ENCODE results near the gene CDH12.
"Not testable (repeated sequence)": the region's sequence is repeated elsewhere in the genome, so short reads cannot be mapped to it uniquely, and the experiment has no call there.

Gene CDH12

DNA sequence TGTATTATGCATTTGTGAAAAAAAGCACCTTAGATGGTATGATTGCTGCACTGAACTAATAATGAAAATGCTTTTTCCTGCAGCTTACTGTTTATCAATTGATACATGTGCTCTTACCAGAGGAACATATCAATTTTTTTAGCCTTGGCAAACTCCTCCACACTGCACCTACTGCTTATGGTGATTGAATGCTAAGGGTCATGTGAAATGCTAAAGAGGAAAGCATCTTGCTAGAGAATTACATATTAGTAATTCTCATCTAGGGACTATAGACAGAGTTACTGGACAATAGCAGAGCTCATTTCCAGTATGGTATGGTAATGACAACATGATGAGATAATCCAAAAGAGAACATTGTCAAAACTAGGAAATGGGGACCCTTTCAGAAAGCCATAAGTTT, 817.1 kb downstream of the CDH12 start:
- no peaks in the 10 kb centered on the region for H3K4me1 ChIP-seq (ENCODE audit: control insufficient read depth, insufficient read depth, low read length)
- H3K27ac ChIP-seq (ENCODE audit: insufficient read depth, low read depth, low read length, poor library complexity, severe bottlenecking) = no peak overlapping the region
- no peaks in the 10 kb centered on the region for H3K9me3 ChIP-seq (ENCODE audit: control insufficient read depth, low read length)
- H3K36me3 ChIP-seq (ENCODE audit: control insufficient read depth, insufficient read depth, low read length) = no peaks in the 10 kb centered on the region
- no peak overlapping the region for H3K4me3 ChIP-seq (ENCODE audit: insufficient read depth, low read depth, low read length)
- H3K27me3 ChIP-seq (ENCODE audit: control insufficient read depth, insufficient read depth, low read length, poor library complexity, severe bottlenecking) = no peaks in the 10 kb centered on the region

DNA sequence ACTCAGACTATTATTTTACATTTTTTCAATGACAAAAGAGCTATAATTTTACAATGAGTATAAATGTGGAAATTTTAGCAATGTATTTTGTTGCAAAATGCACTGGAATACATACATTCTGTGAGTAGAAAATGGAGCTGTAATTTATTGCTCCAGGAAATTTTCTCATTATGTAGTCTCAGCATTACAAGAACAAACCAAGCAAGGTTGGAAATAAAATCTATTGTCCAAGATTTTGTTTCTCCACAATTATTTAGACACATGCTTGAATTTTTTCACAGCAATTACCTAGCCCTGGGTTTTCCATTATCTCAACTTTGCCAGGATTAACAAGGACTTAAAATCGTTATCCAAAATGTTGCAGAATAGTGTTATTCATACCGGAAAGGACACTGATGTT, 820.1 kb downstream of the CDH12 start:
- no peaks in the 10 kb centered on the region for H3K4me1 ChIP-seq (ENCODE audit: control insufficient read depth, insufficient read depth, low read length)
- no peaks in the 10 kb centered on the region for H3K9me3 ChIP-seq (ENCODE audit: control insufficient read depth, low read length)
- H3K27ac ChIP-seq (ENCODE audit: insufficient read depth, low read depth, low read length, poor library complexity, severe bottlenecking) = no peak overlapping the region
- H3K4me3 ChIP-seq (ENCODE audit: insufficient read depth, low read depth, low read length) = no peak overlapping the region
- 83 to 89% methylated on average over 1 of the region's 2 CpGs for WGBS, 2 experiments
- no peaks in the 10 kb centered on the region for H3K27me3 ChIP-seq (ENCODE audit: control insufficient read depth, insufficient read depth, low read length, poor library complexity, severe bottlenecking)
- no peaks in the 10 kb centered on the region for H3K36me3 ChIP-seq (ENCODE audit: control insufficient read depth, insufficient read depth, low read length)

DNA sequence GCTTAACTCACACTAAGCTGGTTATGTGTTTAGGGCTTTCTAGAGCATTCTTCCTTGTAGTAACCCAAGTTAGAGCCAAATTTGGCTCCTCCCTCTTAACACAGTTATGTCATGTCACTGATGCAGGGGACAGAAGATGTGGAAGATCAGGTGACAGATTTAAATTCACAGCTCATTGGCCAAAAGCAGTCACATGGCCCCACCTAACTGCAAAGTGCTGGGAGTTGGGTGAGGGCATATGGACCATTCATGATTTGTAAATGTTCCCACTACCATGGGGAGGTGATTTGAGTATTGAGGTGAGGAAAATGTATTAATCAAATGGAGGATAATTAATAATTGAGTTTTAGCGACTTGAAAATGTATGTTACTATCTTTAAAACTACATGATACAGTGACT, 829.4 kb downstream of the CDH12 start:
- Histone ChIP-seq H3K27ac (ENCODE audit: insufficient read depth, low read depth, low read length, poor library complexity, severe bottlenecking) (no peak overlapping the region), H3K4me3 (ENCODE audit: insufficient read depth, low read depth, low read length) (no peak overlapping the region), H3K4me1 (ENCODE audit: control insufficient read depth, insufficient read depth, low read length) (no peaks in the 10 kb centered on the region), H3K9me3 (ENCODE audit: control insufficient read depth, low read length) (no peaks in the 10 kb centered on the region), H3K27me3 (ENCODE audit: control insufficient read depth, insufficient read depth, low read length, poor library complexity, severe bottlenecking) (no peaks in the 10 kb centered on the region), H3K36me3 (ENCODE audit: control insufficient read depth, insufficient read depth, low read length) (no peaks in the 10 kb centered on the region)
- no CpG with 5 or more reads among the region's 1 CpG for WGBS, 2 experiments

DNA sequence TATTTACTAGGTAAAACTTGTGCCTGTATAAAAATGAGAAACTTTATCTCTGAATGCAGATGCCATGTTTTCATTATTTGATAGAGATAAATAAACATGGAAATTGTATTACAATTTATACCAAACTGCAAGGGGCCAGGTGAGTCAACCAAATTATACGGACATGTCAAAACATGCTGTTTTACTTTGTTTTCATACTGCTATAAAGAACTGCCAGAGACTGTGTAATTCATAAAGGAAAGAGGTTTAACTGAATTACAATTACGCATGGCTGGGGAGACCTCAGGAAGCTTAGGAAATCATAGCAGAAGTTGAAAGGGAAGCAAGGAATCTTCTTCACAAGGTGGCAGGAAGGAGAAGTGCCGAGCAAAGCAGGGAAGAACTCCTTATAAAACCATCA, 840.3 kb downstream of the CDH12 start:
- H3K36me3 ChIP-seq (ENCODE audit: control insufficient read depth, insufficient read depth, low read length); H3K27me3 ChIP-seq (ENCODE audit: control insufficient read depth, insufficient read depth, low read length, poor library complexity, severe bottlenecking); H3K4me1 ChIP-seq (ENCODE audit: control insufficient read depth, insufficient read depth, low read length); H3K9me3 ChIP-seq (ENCODE audit: control insufficient read depth, low read length); H3K27ac ChIP-seq (ENCODE audit: insufficient read depth, low read depth, low read length, poor library complexity, severe bottlenecking); H3K4me3 ChIP-seq (ENCODE audit: insufficient read depth, low read depth, low read length): not testable (repeated sequence)
- WGBS, 2 experiments = 88 to 100% methylated on average over 1 to 2 of the region's 3 CpGs

DNA sequence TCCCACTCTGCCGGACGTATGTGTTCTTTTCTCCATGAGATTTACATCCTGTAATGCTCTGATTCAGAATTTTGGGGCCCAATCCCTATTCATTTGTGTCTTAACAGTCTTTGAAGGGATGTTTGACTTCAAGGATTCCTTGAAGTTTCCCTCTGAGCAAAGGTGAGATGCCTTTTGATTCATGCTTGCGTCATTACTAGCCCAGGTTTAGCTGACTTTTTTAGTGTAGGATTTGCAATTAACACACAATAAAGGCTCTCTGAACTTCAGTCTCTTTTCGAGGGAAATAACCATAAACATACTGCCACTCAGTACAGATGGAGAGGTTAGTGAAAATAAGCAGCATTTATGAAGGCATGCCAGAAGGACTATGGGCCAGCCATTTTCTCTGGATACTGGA, 842.3 kb downstream of the CDH12 start:
- H3K27me3 ChIP-seq (ENCODE audit: control insufficient read depth, insufficient read depth, low read length, poor library complexity, severe bottlenecking); H3K9me3 ChIP-seq (ENCODE audit: control insufficient read depth, low read length); H3K27ac ChIP-seq (ENCODE audit: insufficient read depth, low read depth, low read length, poor library complexity, severe bottlenecking); H3K4me1 ChIP-seq (ENCODE audit: control insufficient read depth, insufficient read depth, low read length); H3K36me3 ChIP-seq (ENCODE audit: control insufficient read depth, insufficient read depth, low read length); H3K4me3 ChIP-seq (ENCODE audit: insufficient read depth, low read depth, low read length): not testable (repeated sequence)
- no CpG with 5 or more reads among the region's 4 CpGs for WGBS, 2 experiments

DNA sequence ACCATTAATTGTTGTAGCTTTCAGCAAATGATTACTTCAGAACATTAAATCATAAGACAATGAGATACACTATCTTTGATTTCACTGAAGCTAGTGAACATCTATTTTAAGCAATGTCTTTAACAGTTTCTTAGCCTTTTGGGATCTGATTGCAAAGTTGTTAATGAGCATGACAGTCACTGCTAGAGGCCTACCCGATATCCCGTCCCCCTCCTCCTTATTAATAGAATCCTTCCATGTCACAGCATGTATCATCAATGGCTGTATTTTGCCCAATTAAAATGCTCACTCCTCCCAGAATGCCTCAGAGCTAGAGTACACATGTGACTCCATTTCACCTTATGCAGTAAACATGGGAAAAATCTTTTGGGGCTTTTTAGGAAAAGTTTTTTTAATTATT, 852.0 kb downstream of the CDH12 start:
- H3K4me1 ChIP-seq (ENCODE audit: control insufficient read depth, insufficient read depth, low read length); H3K36me3 ChIP-seq (ENCODE audit: control insufficient read depth, insufficient read depth, low read length); H3K27me3 ChIP-seq (ENCODE audit: control insufficient read depth, insufficient read depth, low read length, poor library complexity, severe bottlenecking); H3K27ac ChIP-seq (ENCODE audit: insufficient read depth, low read depth, low read length, poor library complexity, severe bottlenecking); H3K4me3 ChIP-seq (ENCODE audit: insufficient read depth, low read depth, low read length); H3K9me3 ChIP-seq (ENCODE audit: control insufficient read depth, low read length): not testable (repeated sequence)
- WGBS, 2 experiments = 94 to 97% methylated on average over 2 of the region's 2 CpGs

DNA sequence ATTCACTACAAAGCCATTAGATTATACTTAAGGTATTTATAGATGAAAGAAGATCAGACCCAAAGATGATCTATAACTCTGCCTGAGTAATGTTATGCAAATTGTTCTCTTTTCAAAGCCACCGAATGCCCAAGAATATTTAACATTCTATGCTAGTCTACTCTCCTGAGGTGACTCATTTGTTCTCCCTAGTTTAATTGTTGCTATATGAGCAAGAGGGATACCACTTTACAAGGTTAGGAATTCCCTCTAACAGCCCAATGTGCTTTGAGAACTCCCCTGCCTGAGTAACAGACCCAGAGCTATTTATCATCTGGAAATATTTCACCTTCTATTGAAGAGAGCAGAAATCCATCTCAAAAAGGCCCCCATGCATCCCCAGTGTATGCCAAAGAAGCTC, 867.3 kb downstream of the CDH12 start:
- H3K27ac ChIP-seq (ENCODE audit: insufficient read depth, low read depth, low read length, poor library complexity, severe bottlenecking); H3K4me3 ChIP-seq (ENCODE audit: insufficient read depth, low read depth, low read length); H3K9me3 ChIP-seq (ENCODE audit: control insufficient read depth, low read length); H3K27me3 ChIP-seq (ENCODE audit: control insufficient read depth, insufficient read depth, low read length, poor library complexity, severe bottlenecking); H3K36me3 ChIP-seq (ENCODE audit: control insufficient read depth, insufficient read depth, low read length); H3K4me1 ChIP-seq (ENCODE audit: control insufficient read depth, insufficient read depth, low read length): not testable (repeated sequence)
- WGBS, 2 experiments = 50% methylated on average over 1 of the region's 1 CpG; no CpG with 5 or more reads in 1 of the 2 experiments

DNA sequence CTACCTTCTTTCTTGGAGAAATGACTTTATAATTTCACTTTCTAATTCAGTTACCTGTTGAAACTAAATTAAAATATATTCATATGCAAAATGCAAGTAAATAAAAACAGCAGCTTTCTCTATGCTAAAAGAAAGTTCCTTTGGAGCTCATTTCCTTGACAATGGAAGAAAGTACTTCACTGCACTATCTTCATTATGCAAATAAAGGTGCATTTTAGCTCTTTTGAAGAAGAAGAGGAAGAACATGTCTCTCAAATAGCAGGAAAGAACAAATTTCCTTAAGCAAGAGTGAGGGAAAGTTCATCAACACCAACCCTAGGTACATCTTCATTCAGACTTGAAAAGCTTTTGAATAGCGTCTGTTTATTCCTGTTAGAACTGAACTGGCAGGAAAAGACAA, 901.6 kb downstream of the CDH12 start:
- not testable (repeated sequence) for H3K27ac ChIP-seq (ENCODE audit: insufficient read depth, low read depth, low read length, poor library complexity, severe bottlenecking); H3K4me3 ChIP-seq (ENCODE audit: insufficient read depth, low read depth, low read length); H3K9me3 ChIP-seq (ENCODE audit: control insufficient read depth, low read length); H3K4me1 ChIP-seq (ENCODE audit: control insufficient read depth, insufficient read depth, low read length); H3K27me3 ChIP-seq (ENCODE audit: control insufficient read depth, insufficient read depth, low read length, poor library complexity, severe bottlenecking); H3K36me3 ChIP-seq (ENCODE audit: control insufficient read depth, insufficient read depth, low read length)
- no CpG with 5 or more reads among the region's 1 CpG for WGBS, 2 experiments

DNA sequence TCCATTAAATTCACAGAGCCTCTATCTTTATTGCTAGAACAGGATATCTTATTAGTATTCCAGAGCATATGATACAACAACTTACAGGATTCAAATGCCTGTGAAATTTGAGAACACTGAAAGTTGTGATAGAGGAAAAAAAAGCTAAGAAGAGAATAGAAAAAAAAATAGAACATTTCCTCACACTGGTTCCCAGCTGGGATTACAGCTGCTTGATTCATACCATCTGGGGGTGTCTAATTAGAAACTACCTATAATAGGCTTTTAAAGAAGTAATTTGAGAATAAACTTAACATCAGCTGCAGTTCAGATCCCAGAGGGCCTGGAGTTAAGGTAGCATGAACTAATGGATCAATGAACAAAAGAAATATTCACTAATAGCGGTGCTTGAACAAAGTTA, 922.0 kb downstream of the CDH12 start:
- Histone ChIP-seq H3K4me1 (ENCODE audit: control insufficient read depth, insufficient read depth, low read length) (no peaks in the 10 kb centered on the region), H3K9me3 (ENCODE audit: control insufficient read depth, low read length) (no peaks in the 10 kb centered on the region), H3K27ac (ENCODE audit: insufficient read depth, low read depth, low read length, poor library complexity, severe bottlenecking) (no peak overlapping the region), H3K27me3 (ENCODE audit: control insufficient read depth, insufficient read depth, low read length, poor library complexity, severe bottlenecking) (no peaks in the 10 kb centered on the region), H3K4me3 (ENCODE audit: insufficient read depth, low read depth, low read length) (no peak overlapping the region), H3K36me3 (ENCODE audit: control insufficient read depth, insufficient read depth, low read length) (no peaks in the 10 kb centered on the region)
- 88 to 89% methylated on average over 1 of the region's 1 CpG for whole genome bisulfite sequencing, 2 experiments

DNA sequence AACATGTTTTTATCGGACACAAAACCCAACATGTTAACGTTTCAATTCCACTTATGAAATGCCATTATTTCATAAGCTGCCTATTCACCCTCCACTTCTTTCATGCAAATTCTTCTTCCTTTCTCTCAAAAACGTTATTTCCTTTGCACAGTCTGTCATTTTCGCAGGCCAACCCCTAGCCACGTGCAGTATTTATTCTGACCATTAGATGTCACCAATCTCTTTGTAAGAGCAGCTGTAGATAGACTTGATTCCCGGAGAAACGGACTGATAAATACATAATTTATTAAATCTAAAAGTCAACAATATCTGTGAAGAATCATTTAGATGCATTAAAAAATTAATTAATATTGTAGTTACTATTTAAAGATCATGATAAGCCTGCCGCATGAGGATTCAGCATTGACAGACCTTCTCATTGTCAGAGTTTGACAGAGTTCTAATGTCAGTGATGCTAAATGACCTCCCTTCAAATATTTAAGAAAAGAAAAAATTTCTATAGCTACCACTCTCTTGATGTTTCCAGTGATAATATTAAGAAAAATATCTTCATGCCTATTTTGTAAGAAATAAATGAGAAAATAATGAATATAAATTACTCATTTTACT, 933.6 kb downstream of the CDH12 start:
- no peaks in the 10 kb centered on the region for H3K36me3 ChIP-seq (ENCODE audit: control insufficient read depth, insufficient read depth, low read length)
- H3K4me3 ChIP-seq (ENCODE audit: insufficient read depth, low read depth, low read length) = no peak overlapping the region
- H3K9me3 ChIP-seq (ENCODE audit: control insufficient read depth, low read length) = no peaks in the 10 kb centered on the region
- H3K4me1 ChIP-seq (ENCODE audit: control insufficient read depth, insufficient read depth, low read length) = no peaks in the 10 kb centered on the region
- H3K27me3 ChIP-seq (ENCODE audit: control insufficient read depth, insufficient read depth, low read length, poor library complexity, severe bottlenecking) = no peaks in the 10 kb centered on the region
- 19 to 33% methylated on average over 4 to 6 of the region's 8 CpGs for WGBS, 2 experiments
- no peak overlapping the region for H3K27ac ChIP-seq (ENCODE audit: insufficient read depth, low read depth, low read length, poor library complexity, severe bottlenecking)

DNA sequence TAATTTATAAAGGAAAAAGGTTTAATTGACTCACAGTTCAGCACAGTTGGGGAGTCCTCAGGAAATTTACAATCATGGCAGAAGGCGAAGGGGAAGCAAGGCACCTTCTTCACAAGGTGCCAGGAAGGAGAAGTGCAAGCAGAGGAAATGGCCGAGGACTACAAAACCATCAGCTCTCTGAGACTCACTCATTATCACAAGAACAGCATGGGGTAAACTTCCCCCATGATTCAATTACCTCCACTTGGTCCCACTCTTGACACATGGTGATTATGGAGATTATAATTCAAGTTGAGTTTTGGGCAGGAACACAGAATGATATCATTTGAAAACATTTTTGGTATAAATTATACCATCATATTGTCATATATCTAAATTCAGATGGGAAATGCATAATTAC, 934.7 kb downstream of the CDH12 start:
- H3K9me3 ChIP-seq (ENCODE audit: control insufficient read depth, low read length) = no peaks in the 10 kb centered on the region
- H3K27me3 ChIP-seq (ENCODE audit: control insufficient read depth, insufficient read depth, low read length, poor library complexity, severe bottlenecking) = no peaks in the 10 kb centered on the region
- H3K4me1 ChIP-seq (ENCODE audit: control insufficient read depth, insufficient read depth, low read length) = no peaks in the 10 kb centered on the region
- H3K36me3 ChIP-seq (ENCODE audit: control insufficient read depth, insufficient read depth, low read length) = no peaks in the 10 kb centered on the region
- H3K27ac ChIP-seq (ENCODE audit: insufficient read depth, low read depth, low read length, poor library complexity, severe bottlenecking) = no peak overlapping the region
- WGBS, 2 experiments = 78 to 79% methylated on average over 2 of the region's 2 CpGs
- H3K4me3 ChIP-seq (ENCODE audit: insufficient read depth, low read depth, low read length) = no peak overlapping the region

Data from ectodermal cell (in vitro differentiated cells).